ENCODE measurements around the gene SH2D2A. TPM values are rescaled to one million over a fixed set of nuclear protein-coding genes. Genes with fewer than 3 reads are reported as not detected.
"Not testable (repeated sequence)": the region's sequence is repeated elsewhere in the genome, so short reads cannot be mapped to it uniquely, and the experiment has no call there.

Gene SH2D2A
- total RNA-seq, 4 donors from 2014 or later = 2.2 to 6.5 (median 3.7) TPM

- ATAC-seq (ENCODE audit: low FRiP score) = no peak
- TF ChIP-seq CTCF (IDR thresholded peaks at IDR 0.05) = no peak
- no peak for DNase-seq (ENCODE audit: low spot score)
Measured at GRCh38 chr1:156760092-156760795, 56.4 kb downstream of the SH2D2A start.

GRCh38 chr1:156757572-156758253 is 58.9 kb downstream of the SH2D2A start:
- not testable (repeated sequence) for ATAC-seq (ENCODE audit: low FRiP score); DNase-seq (ENCODE audit: low spot score)

GRCh38 chr1:156756355-156756754 is 60.3 kb downstream of the SH2D2A start:
- DNase-seq (ENCODE audit: low spot score) (no peak), ATAC-seq (ENCODE audit: low FRiP score) (no peak)
- no peak for TF ChIP-seq CTCF (IDR thresholded peaks at IDR 0.05)

Other genes starting within 250 kb of the SH2D2A start
- gene IQGAP3, start 244.3 kb downstream of the SH2D2A start, total RNA-seq = 1 to 10 TPM in 1 of 4 donors, under 1 TPM in 3; 0.16 to 4.2 (median 0.23) TPM
- gene TTC24, start 237.1 kb downstream of the SH2D2A start, total RNA-seq = not detected
- gene NAXE, start 225.1 kb downstream of the SH2D2A start, total RNA-seq = 10 to 100 TPM; 49.4 to 71.5 (median 58.9) TPM
- 10 to 100 TPM; 30.2 to 77.5 (median 35.5) TPM for gene GPATCH4, start 215.4 kb downstream of the SH2D2A start, total RNA-seq
- gene HAPLN2, start 197.4 kb downstream of the SH2D2A start, total RNA-seq = 1 to 10 TPM in 1 of 4 donors, not detected in 3; 2.8 TPM
- not detected for gene BCAN, start 174.7 kb downstream of the SH2D2A start, total RNA-seq
- 10 to 100 TPM; 17.4 to 76.4 (median 27.7) TPM for gene NES, start 139.4 kb downstream of the SH2D2A start, total RNA-seq
- gene CRABP2, start 111.3 kb downstream of the SH2D2A start, total RNA-seq = 1 to 10 TPM in 3 of 4 donors, not detected in 1; 4.5 to 8.8 (median 8.8) TPM
- gene METTL25B, start 88.4 kb downstream of the SH2D2A start, total RNA-seq = 10 to 100 TPM; 12.1 to 25.4 (median 18.8) TPM
- 10 to 100 TPM; 19.8 to 34.1 (median 28.2) TPM for gene ISG20L2, start 88.1 kb downstream of the SH2D2A start, total RNA-seq
- gene MRPL24, start 75.8 kb downstream of the SH2D2A start, total RNA-seq = 10 to 100 TPM; 45.0 to 74.4 (median 69.8) TPM
- gene HDGF, start 65.2 kb downstream of the SH2D2A start, total RNA-seq = 100 to 1,000 TPM; 124 to 242 (median 137) TPM
- 10 to 100 TPM; 25.5 to 34.7 (median 28.2) TPM for gene PRCC, start 49.3 kb downstream of the SH2D2A start, total RNA-seq
- gene INSRR, start 42.3 kb upstream of the SH2D2A start, total RNA-seq = under 1 TPM in 3 of 4 donors, not detected in 1; 0.06 to 0.12 (median 0.09) TPM
- 1 to 10 TPM; 1.3 to 6.3 (median 1.6) TPM for gene NTRK1, start 44.0 kb upstream of the SH2D2A start, total RNA-seq
- gene PEAR1, start 76.9 kb upstream of the SH2D2A start, total RNA-seq = 10 to 100 TPM in 2 of 4 donors, 1 to 10 TPM in 2; 5.4 to 29.5 (median 9.0) TPM
- gene LRRC71, start 103.8 kb upstream of the SH2D2A start, total RNA-seq = not detected
- gene ARHGEF11, start 228.9 kb upstream of the SH2D2A start, total RNA-seq = 10 to 100 TPM; 26.4 to 46.5 (median 35.6) TPM

All from omental fat pad (tissue), 4 donors.